ENCODE data around the gene MAIP1.

MAIP1 gene

GRCh38 chr2:199992296-199992695, 36.9 kb downstream of the MAIP1 start:
- H3K4me3 Mint-ChIP-seq, result no peak overlapping the region
- no peaks in the 10 kb centered on the region for H3K9me3 Mint-ChIP-seq
- H3K4me1 Mint-ChIP-seq (ENCODE audit: low read depth), result no peaks in the 10 kb centered on the region
- no peaks in the 10 kb centered on the region for H3K27me3 Mint-ChIP-seq
- H3K27ac Mint-ChIP-seq, result no peak overlapping the region
- no peaks in the 10 kb centered on the region for H3K36me3 Mint-ChIP-seq (ENCODE audit: low read depth)

- Mint-ChIP-seq H3K9me3 (no peaks in the 10 kb centered on the region), H3K4me3 (no peak overlapping the region), H3K27ac (no peak overlapping the region), H3K4me1 (ENCODE audit: low read depth) (no peaks in the 10 kb centered on the region), H3K36me3 (ENCODE audit: low read depth) (no peaks in the 10 kb centered on the region), H3K27me3 (no peaks in the 10 kb centered on the region)
Observed at GRCh38 chr2:199994371-199994770, 39.0 kb downstream of the MAIP1 start.

DNA sequence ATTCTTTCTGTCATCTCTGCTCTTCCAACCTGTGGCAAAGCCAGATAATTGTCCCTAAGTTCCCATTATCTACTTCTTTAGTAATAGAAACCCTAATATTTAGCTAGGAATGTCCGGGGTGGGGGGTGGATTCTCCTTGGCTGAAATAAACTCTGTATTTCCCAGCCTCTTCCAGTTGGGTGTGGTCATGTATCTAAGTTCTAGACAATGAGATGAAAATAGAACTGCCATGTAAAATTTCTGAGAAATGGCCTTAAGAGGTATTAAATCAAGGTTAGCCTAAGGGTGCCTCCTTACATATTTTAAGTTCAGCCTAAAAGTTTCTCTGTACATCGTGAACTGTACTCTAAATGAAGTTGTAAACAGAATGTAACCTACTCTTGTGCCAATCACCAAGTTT, 39.5 kb downstream of the MAIP1 start:
- no peak overlapping the region for H3K4me3 Mint-ChIP-seq
- no peaks in the 10 kb centered on the region for H3K36me3 Mint-ChIP-seq (ENCODE audit: low read depth)
- H3K27me3 Mint-ChIP-seq, result no peaks in the 10 kb centered on the region
- H3K9me3 Mint-ChIP-seq, result no peaks in the 10 kb centered on the region
- no peak overlapping the region for H3K27ac Mint-ChIP-seq
- no peaks in the 10 kb centered on the region for H3K4me1 Mint-ChIP-seq (ENCODE audit: low read depth)

GRCh38 chr2:199997296-199997695, 41.9 kb downstream of the MAIP1 start:
- H3K4me1 Mint-ChIP-seq (ENCODE audit: low read depth), result no peaks in the 10 kb centered on the region
- H3K9me3 Mint-ChIP-seq, result no peaks in the 10 kb centered on the region
- no peak overlapping the region for H3K4me3 Mint-ChIP-seq
- no peak overlapping the region for H3K27ac Mint-ChIP-seq
- H3K36me3 Mint-ChIP-seq (ENCODE audit: low read depth), result no peaks in the 10 kb centered on the region
- no peaks in the 10 kb centered on the region for H3K27me3 Mint-ChIP-seq

DNA sequence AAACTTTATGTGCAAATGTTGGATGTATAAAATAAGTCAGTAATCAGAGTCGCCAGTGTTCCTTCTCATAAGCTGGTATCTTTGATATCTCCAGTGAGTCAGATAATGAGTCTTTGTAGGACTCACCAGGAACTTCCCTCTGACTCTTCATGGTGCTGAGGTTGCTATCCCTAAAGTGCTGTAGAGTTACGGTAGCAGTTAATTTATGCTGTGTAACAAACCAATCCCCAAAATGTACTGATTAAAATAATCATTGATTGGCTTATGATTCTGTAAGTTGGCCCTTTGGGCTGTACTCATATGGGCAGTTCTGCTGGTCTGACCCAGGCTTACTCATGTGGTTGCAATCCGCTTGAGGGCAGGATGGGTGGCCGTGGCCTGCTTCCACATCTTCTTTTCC, 43.8 kb downstream of the MAIP1 start:
- H3K4me1 Mint-ChIP-seq (ENCODE audit: low read depth), result no peaks in the 10 kb centered on the region
- no peak overlapping the region for H3K4me3 Mint-ChIP-seq
- no peaks in the 10 kb centered on the region for H3K36me3 Mint-ChIP-seq (ENCODE audit: low read depth)
- no peak overlapping the region for H3K27ac Mint-ChIP-seq
- peaks cover 10% of the 10 kb centered on the region for H3K27me3 Mint-ChIP-seq
- no peaks in the 10 kb centered on the region for H3K9me3 Mint-ChIP-seq

DNA sequence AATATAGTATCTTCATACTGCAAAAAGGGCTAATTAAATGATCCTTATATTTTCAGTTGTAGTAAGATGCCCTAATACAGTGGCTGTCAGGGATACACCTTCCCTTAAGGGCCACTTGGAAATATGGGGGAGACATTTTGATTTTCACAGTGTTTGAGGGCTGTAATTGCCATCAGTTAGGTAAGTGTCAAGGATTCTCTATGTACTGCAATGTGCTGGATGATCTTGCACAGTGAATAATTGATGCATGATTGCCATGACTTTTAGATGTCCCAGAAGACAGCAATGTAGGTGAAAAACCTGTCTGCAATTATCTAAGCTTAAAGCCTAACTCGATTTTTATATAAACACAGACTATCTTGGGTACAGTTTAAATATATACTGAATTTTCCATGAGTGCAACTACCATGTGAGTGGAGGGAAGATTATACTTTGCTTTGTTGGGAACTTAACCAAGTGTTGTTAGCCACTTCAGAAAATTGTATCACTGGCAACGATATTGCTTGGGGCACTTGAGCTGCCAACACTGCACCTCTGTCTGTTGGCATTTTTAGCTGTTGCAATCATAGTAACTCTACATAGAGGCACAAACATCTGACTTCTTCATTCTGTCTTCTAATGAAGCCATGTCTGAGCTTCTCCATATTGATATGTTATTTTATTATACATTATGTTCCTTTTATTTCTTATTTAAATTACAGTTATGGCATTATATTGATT, 45.2 kb downstream of the MAIP1 start:
- Mint-ChIP-seq H3K27ac (no peak overlapping the region), H3K36me3 (ENCODE audit: low read depth) (no peaks in the 10 kb centered on the region), H3K4me1 (ENCODE audit: low read depth) (no peaks in the 10 kb centered on the region), H3K4me3 (no peak overlapping the region), H3K27me3 (peaks cover 10% of the 10 kb centered on the region), H3K9me3 (peaks cover 4% of the 10 kb centered on the region)

DNA sequence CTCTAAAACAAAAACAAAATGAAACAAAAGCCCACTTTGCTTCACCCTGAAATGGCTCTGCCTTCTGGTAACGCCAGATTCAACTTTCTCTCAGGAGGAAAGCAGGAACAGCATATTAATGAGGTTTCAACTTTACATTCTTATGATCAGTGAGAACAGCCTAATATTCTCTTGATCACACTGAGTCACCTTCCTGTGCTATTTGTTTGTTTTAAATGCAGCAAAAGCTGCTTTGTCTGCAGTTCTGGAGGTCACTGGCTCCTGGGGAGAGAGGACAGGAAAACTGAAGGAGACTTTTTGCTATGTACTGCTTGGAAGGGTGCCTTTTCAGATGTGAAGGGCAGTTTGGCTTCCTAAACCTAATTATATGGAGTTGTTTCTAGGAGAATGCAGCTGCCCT, 48.1 kb downstream of the MAIP1 start:
- peaks cover 13% of the 10 kb centered on the region for H3K27me3 Mint-ChIP-seq

DNA sequence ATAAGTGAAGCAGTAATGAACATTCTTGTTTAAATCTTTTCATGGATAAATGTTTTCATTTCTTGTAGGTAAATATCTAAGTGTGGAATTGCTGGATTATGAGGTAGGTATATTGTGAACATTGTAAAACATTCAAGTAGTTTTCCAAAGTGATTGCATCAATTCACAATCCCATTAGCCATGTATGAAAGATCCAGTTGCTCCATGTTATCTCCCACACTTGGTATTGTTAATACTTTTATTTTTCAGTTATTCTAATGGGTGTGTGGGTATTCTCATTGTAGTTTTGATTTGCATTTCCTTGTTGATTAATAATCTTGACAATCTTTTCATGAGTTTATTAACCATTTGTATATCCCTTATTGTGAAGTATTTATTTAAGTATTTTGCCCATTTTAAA, 50.3 kb downstream of the MAIP1 start:
- H3K4me1 Mint-ChIP-seq (ENCODE audit: low read depth), result no peaks in the 10 kb centered on the region
- H3K27me3 Mint-ChIP-seq, result peaks cover 13% of the 10 kb centered on the region
- no peak overlapping the region for H3K27ac Mint-ChIP-seq
- no peak overlapping the region for H3K4me3 Mint-ChIP-seq
- H3K36me3 Mint-ChIP-seq (ENCODE audit: low read depth), result no peaks in the 10 kb centered on the region
- peaks cover 8% of the 10 kb centered on the region for H3K9me3 Mint-ChIP-seq

More for the DNA sequence above, 48.1 kb downstream of the MAIP1 start:
- H3K36me3 Mint-ChIP-seq (ENCODE audit: low read depth), result no peaks in the 10 kb centered on the region
- H3K9me3 Mint-ChIP-seq, result peaks cover 8% of the 10 kb centered on the region
- no peak overlapping the region for H3K4me3 Mint-ChIP-seq
- no peak overlapping the region for H3K27ac Mint-ChIP-seq
- no peaks in the 10 kb centered on the region for H3K4me1 Mint-ChIP-seq (ENCODE audit: low read depth)

- Mint-ChIP-seq H3K9me3 (peaks cover 8% of the 10 kb centered on the region), H3K4me1 (ENCODE audit: low read depth) (no peaks in the 10 kb centered on the region), H3K27me3 (peaks cover 13% of the 10 kb centered on the region), H3K4me3 (no peak overlapping the region), H3K27ac (no peak overlapping the region), H3K36me3 (ENCODE audit: low read depth) (no peaks in the 10 kb centered on the region)
Observed at GRCh38 chr2:200007306-200007705, 51.9 kb downstream of the MAIP1 start.

DNA sequence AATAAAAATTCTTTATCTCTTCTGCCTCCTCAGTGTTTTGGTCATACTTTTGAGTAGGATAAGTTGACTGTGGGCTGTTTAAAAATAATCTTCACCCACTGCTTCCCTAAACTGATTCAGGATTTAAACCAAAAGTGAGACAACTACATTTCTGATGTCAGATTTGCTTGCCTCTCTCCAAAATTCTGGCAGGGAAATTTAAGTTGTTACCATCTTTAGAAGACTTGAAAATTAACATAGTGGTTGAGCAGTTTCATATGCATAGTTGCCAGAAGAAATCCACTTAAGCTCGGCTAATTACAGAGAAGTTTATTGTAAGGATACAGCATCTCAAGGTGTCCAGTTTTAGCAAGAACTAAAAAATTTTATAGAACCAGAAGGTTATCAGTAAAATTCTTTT, 57.0 kb downstream of the MAIP1 start:
- Mint-ChIP-seq H3K4me1 (ENCODE audit: low read depth) (no peaks in the 10 kb centered on the region), H3K4me3 (no peak overlapping the region), H3K9me3 (no peaks in the 10 kb centered on the region), H3K27me3 (no peaks in the 10 kb centered on the region), H3K36me3 (ENCODE audit: low read depth) (no peaks in the 10 kb centered on the region), H3K27ac (no peak overlapping the region)

All from stimulated activated naive CD8-positive, alpha-beta T cell treated with anti-CD3 and anti-CD28 coated beads, Interleukin-15, Interleukin-2, amounts not matched to agents 100 ng/mL and 50 ng/mL, for 24 hours (primary cell).